Measurements from ENCODE around the gene SPON2. TPM values are rescaled to one million over a fixed set of nuclear protein-coding genes. Genes with fewer than 3 reads are reported as not detected.
A peak's percentile ranks its signal among the peaks of the same experiment; 100 is the strongest.

SPON2 gene
- total RNA-seq, 3 donors from 2014 or later: 19.6 to 42.1 (median 41.4) TPM

GRCh38 chr4:1178300-1179088 is 6.1 kb upstream of the SPON2 start:
- no peak overlapping the region for H3K4me3 ChIP-seq
- no peaks in the 10 kb centered on the region for H3K9me3 ChIP-seq
- no peaks in the 10 kb centered on the region for H3K36me3 ChIP-seq (ENCODE audit: low read depth)
- TF ChIP-seq CTCF (IDR thresholded peaks at IDR 0.05): no peak
- ATAC-seq (no peak), DNase-seq (peak in 1 of 3 donors; percentile 24)
- intact Hi-C loops (cut with DNase I, micrococcal nuclease): no loop called here
- peaks cover 9% of the 10 kb centered on the region for H3K4me1 ChIP-seq (ENCODE audit: low read depth)

- no peak for TF ChIP-seq CTCF (IDR thresholded peaks at IDR 0.05)
- DNase-seq: peak; percentile 69 to 73 (median 71)
- Histone ChIP-seq H3K9me3 (no peaks in the 10 kb centered on the region), H3K36me3 (ENCODE audit: low read depth) (no peaks in the 10 kb centered on the region), H3K4me1 (ENCODE audit: low read depth) (peaks cover 10% of the 10 kb centered on the region), H3K4me3 (no peak overlapping the region)
- peak; percentile 89 for ATAC-seq
- intact Hi-C loops (cut with DNase I, micrococcal nuclease): no loop called here
Measured at GRCh38 chr4:1177274-1178141, 5.1 kb upstream of the SPON2 start.

- ATAC-seq: no peak
- intact Hi-C loops (cut with DNase I, micrococcal nuclease): no loop called here
- Histone ChIP-seq H3K4me3 (no peak overlapping the region), H3K4me1 (ENCODE audit: low read depth) (peaks cover 19% of the 10 kb centered on the region), H3K9me3 (no peaks in the 10 kb centered on the region), H3K36me3 (ENCODE audit: low read depth) (no peaks in the 10 kb centered on the region)
- peak in 1 of 3 donors; percentile 49 for DNase-seq
- TF ChIP-seq CTCF (IDR thresholded peaks at IDR 0.05): no peak
Measured at GRCh38 chr4:1176398-1177273, 4.3 kb upstream of the SPON2 start.

GRCh38 chr4:1175635-1176229 is 3.3 kb upstream of the SPON2 start:
- Histone ChIP-seq H3K4me3 (no peak overlapping the region), H3K9me3 (no peaks in the 10 kb centered on the region), H3K36me3 (ENCODE audit: low read depth) (no peaks in the 10 kb centered on the region), H3K4me1 (ENCODE audit: low read depth) (peaks cover 28% of the 10 kb centered on the region)
- intact Hi-C loops (cut with DNase I, micrococcal nuclease): no loop called here
- ATAC-seq (no peak), DNase-seq (peak in 1 of 3 donors; percentile 22)
- TF ChIP-seq CTCF (IDR thresholded peaks at IDR 0.05): no peak
